T-helper 1 cell treated with Interleukin-12 subunit alpha and Interleukin-12 subunit beta and Interleukin-4 antibody, amounts not matched to agents 30 μg/mL and 1 μg/mL, for 36 hours (primary cell): ENCODE results near the gene GABRB1.

Experiments used
- H3K27ac Mint-ChIP-seq: one replicate; pipeline ENCODE4 v1.8.0; 2021; ENCODE audit warnings: mild to moderate bottlenecking, mixed read lengths
- H3K27me3 Mint-ChIP-seq: one replicate; pipeline ENCODE4 v1.8.0; 2021; ENCODE audit warnings: low read depth, mixed read lengths
- H3K36me3 Mint-ChIP-seq: one replicate; pipeline ENCODE4 v1.8.0; 2021; ENCODE audit warnings: low read depth, mixed read lengths
- H3K4me1 Mint-ChIP-seq: one replicate; pipeline ENCODE4 v1.8.0; 2021; ENCODE audit warnings: low read depth, mixed read lengths
- H3K4me3 Mint-ChIP-seq: one replicate; pipeline ENCODE4 v1.8.0; 2021; ENCODE audit warnings: mild to moderate bottlenecking, moderate library complexity, mixed read lengths
- H3K9me3 Mint-ChIP-seq: one replicate; pipeline ENCODE4 v1.8.0; 2021; ENCODE audit warnings: mixed read lengths

GABRB1 gene

GRCh38 chr4:47193179-47193578, 161.8 kb downstream of the GABRB1 start:
- Mint-ChIP-seq H3K4me1 (no peaks in the 10 kb centered on the region), H3K27ac (no peak overlapping the region), H3K27me3 (no peaks in the 10 kb centered on the region), H3K9me3 (no peaks in the 10 kb centered on the region), H3K4me3 (no peak overlapping the region), H3K36me3 (no peaks in the 10 kb centered on the region)

GRCh38 chr4:47194036-47194737, 162.8 kb downstream of the GABRB1 start:
- Mint-ChIP-seq H3K4me1 (no peaks in the 10 kb centered on the region), H3K27ac (no peak overlapping the region), H3K4me3 (no peak overlapping the region), H3K9me3 (no peaks in the 10 kb centered on the region), H3K27me3 (no peaks in the 10 kb centered on the region), H3K36me3 (no peaks in the 10 kb centered on the region)

- Mint-ChIP-seq H3K4me1 (no peaks in the 10 kb centered on the region), H3K27ac (no peak overlapping the region), H3K36me3 (no peaks in the 10 kb centered on the region), H3K27me3 (no peaks in the 10 kb centered on the region), H3K9me3 (no peaks in the 10 kb centered on the region), H3K4me3 (no peak overlapping the region)
These were observed 164.3 kb downstream of the GABRB1 start for GRCh38 chr4:47195706-47196105.

GRCh38 chr4:47198791-47199190, 167.4 kb downstream of the GABRB1 start:
- Mint-ChIP-seq H3K27ac (no peak overlapping the region), H3K9me3 (no peaks in the 10 kb centered on the region)

GRCh38 chr4:47203593-47203992, 172.2 kb downstream of the GABRB1 start:
- H3K36me3 Mint-ChIP-seq, result no peaks in the 10 kb centered on the region
- no peak overlapping the region for H3K4me3 Mint-ChIP-seq
- no peak overlapping the region for H3K27ac Mint-ChIP-seq
- no peaks in the 10 kb centered on the region for H3K4me1 Mint-ChIP-seq
- H3K27me3 Mint-ChIP-seq, result no peaks in the 10 kb centered on the region
- H3K9me3 Mint-ChIP-seq, result no peaks in the 10 kb centered on the region

More at GRCh38 chr4:47198791-47199190, 167.4 kb downstream of the GABRB1 start:
- H3K36me3 Mint-ChIP-seq, result no peaks in the 10 kb centered on the region
- no peaks in the 10 kb centered on the region for H3K4me1 Mint-ChIP-seq
- H3K27me3 Mint-ChIP-seq, result no peaks in the 10 kb centered on the region
- no peak overlapping the region for H3K4me3 Mint-ChIP-seq

GRCh38 chr4:47207555-47207954, 176.2 kb downstream of the GABRB1 start:
- no peaks in the 10 kb centered on the region for H3K9me3 Mint-ChIP-seq
- no peaks in the 10 kb centered on the region for H3K36me3 Mint-ChIP-seq
- no peaks in the 10 kb centered on the region for H3K4me1 Mint-ChIP-seq
- no peaks in the 10 kb centered on the region for H3K27me3 Mint-ChIP-seq
- H3K27ac Mint-ChIP-seq, result no peak overlapping the region
- H3K4me3 Mint-ChIP-seq, result no peak overlapping the region

GRCh38 chr4:47209833-47210232, 178.5 kb downstream of the GABRB1 start:
- Mint-ChIP-seq H3K27me3 (no peaks in the 10 kb centered on the region), H3K27ac (no peak overlapping the region), H3K36me3 (no peaks in the 10 kb centered on the region), H3K4me3 (no peak overlapping the region), H3K9me3 (no peaks in the 10 kb centered on the region), H3K4me1 (no peaks in the 10 kb centered on the region)

- Mint-ChIP-seq H3K9me3 (no peaks in the 10 kb centered on the region), H3K4me3 (no peak overlapping the region), H3K27me3 (no peaks in the 10 kb centered on the region), H3K36me3 (no peaks in the 10 kb centered on the region), H3K4me1 (no peaks in the 10 kb centered on the region), H3K27ac (no peak overlapping the region)
These were observed 179.5 kb downstream of the GABRB1 start for GRCh38 chr4:47210828-47211227.

- no peak overlapping the region for H3K27ac Mint-ChIP-seq
- no peaks in the 10 kb centered on the region for H3K4me1 Mint-ChIP-seq
- no peaks in the 10 kb centered on the region for H3K36me3 Mint-ChIP-seq
- H3K4me3 Mint-ChIP-seq, result no peak overlapping the region
- H3K27me3 Mint-ChIP-seq, result no peaks in the 10 kb centered on the region
- H3K9me3 Mint-ChIP-seq, result no peaks in the 10 kb centered on the region
These were observed 181.7 kb downstream of the GABRB1 start for GRCh38 chr4:47213106-47213505.

GRCh38 chr4:47213539-47213938, 182.2 kb downstream of the GABRB1 start:
- Mint-ChIP-seq H3K4me3 (no peak overlapping the region), H3K27ac (no peak overlapping the region), H3K4me1 (no peaks in the 10 kb centered on the region), H3K36me3 (no peaks in the 10 kb centered on the region), H3K9me3 (no peaks in the 10 kb centered on the region), H3K27me3 (no peaks in the 10 kb centered on the region)

- Mint-ChIP-seq H3K9me3 (no peaks in the 10 kb centered on the region), H3K36me3 (no peaks in the 10 kb centered on the region), H3K27ac (no peak overlapping the region), H3K27me3 (no peaks in the 10 kb centered on the region), H3K4me3 (no peak overlapping the region), H3K4me1 (no peaks in the 10 kb centered on the region)
These were observed 182.6 kb downstream of the GABRB1 start for GRCh38 chr4:47213971-47214370.

GRCh38 chr4:47215759-47216158, 184.4 kb downstream of the GABRB1 start:
- Mint-ChIP-seq H3K27me3 (no peaks in the 10 kb centered on the region), H3K4me3 (no peak overlapping the region), H3K9me3 (no peaks in the 10 kb centered on the region), H3K27ac (no peak overlapping the region), H3K4me1 (no peaks in the 10 kb centered on the region), H3K36me3 (no peaks in the 10 kb centered on the region)

GRCh38 chr4:47217291-47217690, 185.9 kb downstream of the GABRB1 start:
- Mint-ChIP-seq H3K27ac (no peak overlapping the region), H3K36me3 (no peaks in the 10 kb centered on the region), H3K9me3 (no peaks in the 10 kb centered on the region), H3K27me3 (no peaks in the 10 kb centered on the region), H3K4me1 (no peaks in the 10 kb centered on the region), H3K4me3 (no peak overlapping the region)

GRCh38 chr4:47217884-47218283, 186.5 kb downstream of the GABRB1 start:
- H3K27me3 Mint-ChIP-seq, result no peaks in the 10 kb centered on the region
- H3K36me3 Mint-ChIP-seq, result no peaks in the 10 kb centered on the region
- H3K4me3 Mint-ChIP-seq, result no peak overlapping the region
- no peaks in the 10 kb centered on the region for H3K4me1 Mint-ChIP-seq
- no peaks in the 10 kb centered on the region for H3K9me3 Mint-ChIP-seq
- H3K27ac Mint-ChIP-seq, result no peak overlapping the region

- no peaks in the 10 kb centered on the region for H3K27me3 Mint-ChIP-seq
- H3K4me1 Mint-ChIP-seq, result no peaks in the 10 kb centered on the region
- no peak overlapping the region for H3K4me3 Mint-ChIP-seq
- H3K36me3 Mint-ChIP-seq, result no peaks in the 10 kb centered on the region
- H3K9me3 Mint-ChIP-seq, result no peaks in the 10 kb centered on the region
- H3K27ac Mint-ChIP-seq, result no peak overlapping the region
These were observed 187.3 kb downstream of the GABRB1 start for GRCh38 chr4:47218631-47219030.

- H3K36me3 Mint-ChIP-seq, result no peaks in the 10 kb centered on the region
- H3K9me3 Mint-ChIP-seq, result no peaks in the 10 kb centered on the region
- H3K4me3 Mint-ChIP-seq, result no peak overlapping the region
- H3K27ac Mint-ChIP-seq, result no peak overlapping the region
- no peaks in the 10 kb centered on the region for H3K27me3 Mint-ChIP-seq
- H3K4me1 Mint-ChIP-seq, result no peaks in the 10 kb centered on the region
These were observed 188.2 kb downstream of the GABRB1 start for GRCh38 chr4:47219586-47219985.
